GM19438 (cell line): ENCODE results near the gene LGR5.

Experiments
- ATAC-seq: cut with Tn5 transposase; IDR thresholded peaks from one replicate; pipeline ENCODE4 v1.9.1; 2021; ENCODE audit warnings: low read depth; ENCODE audit not compliant: unreplicated experiment

Gene LGR5

GRCh38 chr12:71439613-71440344, at the start of gene LGR5:
TSS of gene LGR5 (plus strand) at chr12:71439798. CDS start at chr12:71440081, 283 bp downstream.
- ATAC-seq = no peak

- ATAC-seq = peak; percentile 91
These were observed 47.0 kb upstream of the LGR5 start for GRCh38 chr12:71392521-71393145.

GRCh38 chr12:71393625-71394024, 46.0 kb upstream of the LGR5 start:
- no peak for ATAC-seq

- no peak for ATAC-seq
These were observed 42.1 kb upstream of the LGR5 start for GRCh38 chr12:71397433-71397954.

- ATAC-seq = no peak
These were observed 40.4 kb upstream of the LGR5 start for GRCh38 chr12:71399197-71399596.

- ATAC-seq = no peak
These were observed 39.1 kb upstream of the LGR5 start for GRCh38 chr12:71400481-71400880.

GRCh38 chr12:71405884-71406283, 33.7 kb upstream of the LGR5 start:
- ATAC-seq = no peak

- no peak for ATAC-seq
These were observed 31.9 kb upstream of the LGR5 start for GRCh38 chr12:71407732-71408131.

GRCh38 chr12:71410844-71411243, 28.8 kb upstream of the LGR5 start:
- no peak for ATAC-seq

GRCh38 chr12:71411635-71412034, 28.0 kb upstream of the LGR5 start:
- no peak for ATAC-seq

GRCh38 chr12:71415336-71416231, 24.0 kb upstream of the LGR5 start:
- ATAC-seq = peak; percentile 88

- no peak for ATAC-seq
These were observed 22.4 kb upstream of the LGR5 start for GRCh38 chr12:71417181-71417580.

- ATAC-seq = no peak
These were observed 18.7 kb upstream of the LGR5 start for GRCh38 chr12:71420775-71421406.

GRCh38 chr12:71425568-71426299, 13.9 kb upstream of the LGR5 start:
- no peak for ATAC-seq

GRCh38 chr12:71426300-71427047, 13.1 kb upstream of the LGR5 start:
- no peak for ATAC-seq

GRCh38 chr12:71430756-71431155, 8.8 kb upstream of the LGR5 start:
- no peak for ATAC-seq

- ATAC-seq = no peak
These were observed 7.6 kb upstream of the LGR5 start for GRCh38 chr12:71431991-71432390.

- no peak for ATAC-seq
These were observed 6.7 kb upstream of the LGR5 start for GRCh38 chr12:71432936-71433335.

GRCh38 chr12:71436696-71437095, 2.9 kb upstream of the LGR5 start:
- ATAC-seq = no peak
